ENCODE data around the gene TENM4.

The TENM4 gene

DNA sequence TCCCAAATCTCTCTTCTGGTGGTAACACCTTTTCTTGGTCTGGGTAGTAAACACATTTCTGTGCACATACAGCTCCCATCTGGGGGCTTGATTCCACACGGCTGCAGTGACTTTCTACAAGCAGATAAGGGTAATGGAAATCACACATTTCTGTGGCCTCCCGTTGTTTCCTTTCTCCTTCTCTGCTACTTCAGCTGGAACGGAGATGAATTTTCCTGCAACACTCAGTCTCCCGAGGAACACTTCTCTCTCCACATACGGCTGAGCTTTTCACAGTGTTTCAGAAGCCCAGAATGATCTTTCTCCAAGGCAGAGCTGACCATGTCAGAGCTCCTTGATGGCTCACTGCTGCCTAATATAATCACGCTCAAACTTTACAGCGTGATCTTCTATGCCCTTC, 501.9 kb downstream of the TENM4 start:
- Histone ChIP-seq H3K36me3 (no peaks in the 10 kb centered on the region), H3K9me3 (no peaks in the 10 kb centered on the region), H3K4me3 (no peak overlapping the region), H3K4me1 (no peaks in the 10 kb centered on the region), H3K27ac (no peak overlapping the region), H3K27me3 (no peaks in the 10 kb centered on the region)
- DNase-seq = no peak
- TF ChIP-seq, protein P1, sequence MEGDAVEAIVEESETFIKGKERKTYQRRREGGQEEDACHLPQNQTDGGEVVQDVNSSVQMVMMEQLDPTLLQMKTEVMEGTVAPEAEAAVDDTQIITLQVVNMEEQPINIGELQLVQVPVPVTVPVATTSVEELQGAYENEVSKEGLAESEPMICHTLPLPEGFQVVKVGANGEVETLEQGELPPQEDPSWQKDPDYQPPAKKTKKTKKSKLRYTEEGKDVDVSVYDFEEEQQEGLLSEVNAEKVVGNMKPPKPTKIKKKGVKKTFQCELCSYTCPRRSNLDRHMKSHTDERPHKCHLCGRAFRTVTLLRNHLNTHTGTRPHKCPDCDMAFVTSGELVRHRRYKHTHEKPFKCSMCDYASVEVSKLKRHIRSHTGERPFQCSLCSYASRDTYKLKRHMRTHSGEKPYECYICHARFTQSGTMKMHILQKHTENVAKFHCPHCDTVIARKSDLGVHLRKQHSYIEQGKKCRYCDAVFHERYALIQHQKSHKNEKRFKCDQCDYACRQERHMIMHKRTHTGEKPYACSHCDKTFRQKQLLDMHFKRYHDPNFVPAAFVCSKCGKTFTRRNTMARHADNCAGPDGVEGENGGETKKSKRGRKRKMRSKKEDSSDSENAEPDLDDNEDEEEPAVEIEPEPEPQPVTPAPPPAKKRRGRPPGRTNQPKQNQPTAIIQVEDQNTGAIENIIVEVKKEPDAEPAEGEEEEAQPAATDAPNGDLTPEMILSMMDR (IDR thresholded peaks at IDR 0.05) = no peak
- intact Hi-C loops (cut with DNase I; ENCODE audit: low total_unique reads) = no loop called here

DNA sequence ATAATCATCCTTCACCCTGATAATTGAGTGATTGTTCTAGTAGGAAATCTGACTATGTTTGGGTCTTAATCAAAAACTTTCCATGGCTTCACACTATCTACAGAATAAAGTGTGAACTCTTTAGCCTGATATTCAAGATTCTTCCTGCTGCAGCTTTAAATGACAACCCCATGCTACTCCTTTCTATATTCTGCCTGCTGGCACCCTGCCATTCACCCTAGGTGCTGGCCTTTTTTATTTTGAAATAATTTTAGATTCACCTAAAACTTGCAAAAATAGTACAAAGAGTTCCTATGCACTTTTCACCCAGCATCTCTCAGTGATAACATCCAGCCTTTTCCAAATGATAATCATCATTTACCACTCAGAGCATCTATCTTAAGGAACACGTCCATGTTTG, 502.8 kb downstream of the TENM4 start:
- Histone ChIP-seq H3K36me3 (no peaks in the 10 kb centered on the region), H3K4me3 (no peak overlapping the region)
- TF ChIP-seq, protein P1 (IDR thresholded peaks at IDR 0.05) = no peak

DNA sequence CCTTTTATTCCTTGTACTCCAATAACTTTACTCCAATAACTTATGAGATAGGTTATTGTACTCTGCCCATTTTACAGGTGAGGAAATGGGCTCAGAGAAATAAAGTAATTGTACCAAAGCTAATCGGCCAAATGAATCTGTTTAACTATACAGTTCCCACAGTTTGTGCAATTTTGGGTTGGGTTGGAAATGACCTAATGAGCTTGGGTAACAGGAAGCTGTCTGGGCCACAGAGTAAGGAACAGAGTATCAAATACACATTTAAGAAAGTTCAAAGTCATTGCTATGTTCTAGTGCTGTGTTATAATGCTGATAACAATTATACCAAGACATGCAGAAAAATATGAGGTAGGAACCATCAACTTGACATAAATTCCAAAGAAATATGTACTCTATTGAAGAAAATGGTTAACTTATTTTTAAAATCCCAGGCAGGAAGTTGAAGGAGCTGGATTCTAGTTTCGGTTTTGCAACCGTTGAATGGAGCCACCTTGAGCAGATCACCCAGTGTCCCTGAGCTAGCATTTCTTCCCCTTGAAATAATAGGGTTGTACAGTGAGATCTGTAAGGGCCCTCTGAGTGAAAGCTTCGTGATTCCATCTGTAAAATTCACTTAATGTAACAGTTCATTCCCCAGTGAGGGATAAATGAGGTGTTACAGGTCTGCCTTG, 505.3 kb downstream of the TENM4 start:
- Histone ChIP-seq H3K36me3 (no peaks in the 10 kb centered on the region), H3K27me3 (no peaks in the 10 kb centered on the region), H3K9me3 (no peaks in the 10 kb centered on the region), H3K27ac (no peak overlapping the region), H3K4me1 (no peaks in the 10 kb centered on the region), H3K4me3 (no peak overlapping the region)
- DNase-seq = no peak
- intact Hi-C loops (cut with DNase I; ENCODE audit: low total_unique reads) = no loop called here
- TF ChIP-seq, protein P1 (IDR thresholded peaks at IDR 0.05) = no peak

More for the DNA sequence above, 502.8 kb downstream of the TENM4 start:
- Histone ChIP-seq H3K27me3 (no peaks in the 10 kb centered on the region), H3K27ac (no peak overlapping the region), H3K9me3 (no peaks in the 10 kb centered on the region), H3K4me1 (no peaks in the 10 kb centered on the region)
- intact Hi-C loops (cut with DNase I; ENCODE audit: low total_unique reads) = no loop called here
- DNase-seq = no peak

DNA sequence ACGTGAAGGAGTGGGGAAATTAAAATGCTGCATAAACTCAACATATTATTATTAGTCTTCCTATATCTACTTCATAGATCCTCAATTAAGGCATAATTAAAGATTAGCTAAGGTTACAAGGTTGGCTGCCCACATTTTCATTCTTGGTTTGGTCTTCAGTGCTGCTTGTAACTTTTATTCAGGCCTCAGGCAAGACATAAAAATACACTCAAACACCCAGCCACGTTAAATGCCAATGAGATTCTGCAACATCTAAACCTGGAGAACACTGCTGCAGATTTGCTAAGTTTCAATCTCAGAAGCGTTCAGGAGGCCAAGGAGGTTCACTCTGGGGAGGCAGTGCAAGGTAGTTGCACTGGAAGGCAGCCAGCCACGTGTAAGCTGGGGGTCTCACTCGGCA, 507.5 kb downstream of the TENM4 start:
- H3K4me1 ChIP-seq = no peaks in the 10 kb centered on the region
- no peaks in the 10 kb centered on the region for H3K36me3 ChIP-seq
- TF ChIP-seq, protein P1 (IDR thresholded peaks at IDR 0.05) = no peak
- intact Hi-C loops (cut with DNase I; ENCODE audit: low total_unique reads) = no loop called here
- H3K27ac ChIP-seq = no peak overlapping the region
- no peaks in the 10 kb centered on the region for H3K27me3 ChIP-seq
- H3K9me3 ChIP-seq = no peaks in the 10 kb centered on the region
- DNase-seq = no peak
- no peak overlapping the region for H3K4me3 ChIP-seq

DNA sequence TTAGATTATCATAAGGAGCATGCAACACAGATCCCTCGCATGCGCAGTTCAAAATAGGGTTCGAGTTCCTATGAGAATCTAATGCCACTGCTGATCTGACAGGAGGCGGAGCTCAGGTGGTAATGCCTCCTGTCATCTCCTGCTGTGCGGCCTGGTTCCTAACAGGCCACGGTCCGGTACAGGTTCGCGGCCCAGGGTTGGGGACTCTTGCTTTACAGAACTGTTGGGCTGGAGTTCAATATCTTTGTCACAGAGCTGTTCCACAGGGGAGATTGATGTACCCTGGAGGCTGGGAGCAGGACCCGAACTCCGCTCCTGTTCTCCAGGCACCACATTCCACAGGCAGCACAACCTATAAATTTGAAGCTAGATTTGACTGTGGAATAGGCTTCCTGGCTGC, 508.1 kb downstream of the TENM4 start:
- H3K27me3 ChIP-seq = no peaks in the 10 kb centered on the region
- intact Hi-C loops (cut with DNase I; ENCODE audit: low total_unique reads) = no loop called here
- no peak overlapping the region for H3K27ac ChIP-seq
- H3K9me3 ChIP-seq = no peaks in the 10 kb centered on the region
- no peak for DNase-seq
- TF ChIP-seq, protein P1 (IDR thresholded peaks at IDR 0.05) = no peak
- no peak overlapping the region for H3K4me3 ChIP-seq
- H3K36me3 ChIP-seq = no peaks in the 10 kb centered on the region
- H3K4me1 ChIP-seq = no peaks in the 10 kb centered on the region

DNA sequence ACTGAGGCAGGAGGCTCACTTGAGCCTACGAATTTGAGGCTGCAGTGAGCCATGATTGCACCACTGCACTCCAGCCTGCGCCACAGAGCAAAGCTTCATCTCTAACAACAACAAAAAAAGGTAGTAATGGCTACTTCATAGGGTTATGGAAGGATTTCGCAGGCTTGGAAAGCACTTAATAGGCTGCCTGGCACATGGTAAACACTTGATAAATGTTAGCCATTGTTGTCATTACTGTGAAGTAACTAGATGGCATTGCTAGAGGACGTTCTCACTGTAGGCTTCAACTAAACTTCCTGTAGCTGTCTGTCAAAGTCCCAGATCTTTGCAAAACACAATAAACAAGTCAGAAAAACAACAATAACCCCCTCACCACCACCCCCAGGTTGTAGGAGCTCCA, 508.9 kb downstream of the TENM4 start:
- TF ChIP-seq, protein P1 (IDR thresholded peaks at IDR 0.05) = no peak

More for the DNA sequence above, 508.9 kb downstream of the TENM4 start:
- DNase-seq = no peak
- Histone ChIP-seq H3K9me3 (no peaks in the 10 kb centered on the region), H3K27ac (no peak overlapping the region), H3K4me3 (no peak overlapping the region), H3K36me3 (no peaks in the 10 kb centered on the region), H3K4me1 (no peaks in the 10 kb centered on the region), H3K27me3 (no peaks in the 10 kb centered on the region)
- intact Hi-C loops (cut with DNase I; ENCODE audit: low total_unique reads) = no loop called here
